ENCODE results near the gene HELT. TPM values are rescaled to one million over a fixed set of nuclear protein-coding genes. Genes with fewer than 3 reads are reported as not detected.

The HELT gene
- polyA plus RNA-seq, 1 experiment, result not detected

GRCh38 chr4:184977747-184978146, 40.5 kb upstream of the HELT start:
- CTCF ChIA-PET, result interaction anchor here (1.6 kb wide), 1 partner anchor 227 kb away, joined by 3 read pairs; no protein-coding TSS in a partner anchor

GRCh38 chr4:184978211-184978610, 40.1 kb upstream of the HELT start:
- POLR2A ChIA-PET, result no interaction called here
- no peak for DNase-seq (ENCODE audit: low read depth)

More at GRCh38 chr4:184977747-184978146, 40.5 kb upstream of the HELT start:
- DNase-seq (ENCODE audit: low read depth), result no peak
- POLR2A ChIA-PET, result no interaction called here
- TF ChIP-seq CTCF (IDR thresholded peaks at IDR 0.05; ENCODE audit: insufficient read depth, low read depth, low read length), result no peak
- H3K4me3 ChIP-seq (ENCODE audit: low read depth, low read length), result no peak overlapping the region
- no peaks in the 10 kb centered on the region for H3K27me3 ChIP-seq (ENCODE audit: control insufficient read depth, insufficient read depth, low read length)
- H3K36me3 ChIP-seq (ENCODE audit: control insufficient read depth, insufficient read depth, low read length), result no peaks in the 10 kb centered on the region

GRCh38 chr4:184979461-184980124, 38.7 kb upstream of the HELT start:
- H3K4me3 ChIP-seq (ENCODE audit: low read depth, low read length), result no peak overlapping the region
- CTCF ChIA-PET, result interaction anchor here (1.5 to 1.6 kb wide), 2 partner anchors 229 to 234 kb away, joined by 3 read pairs; no protein-coding TSS in a partner anchor
- no peaks in the 10 kb centered on the region for H3K27me3 ChIP-seq (ENCODE audit: control insufficient read depth, insufficient read depth, low read length)
- TF ChIP-seq CTCF (IDR thresholded peaks at IDR 0.05; ENCODE audit: insufficient read depth, low read depth, low read length), result no peak
- no peak for DNase-seq (ENCODE audit: low read depth)
- no peaks in the 10 kb centered on the region for H3K36me3 ChIP-seq (ENCODE audit: control insufficient read depth, insufficient read depth, low read length)
- POLR2A ChIA-PET, result no interaction called here

More at GRCh38 chr4:184978211-184978610, 40.1 kb upstream of the HELT start:
- no peaks in the 10 kb centered on the region for H3K27me3 ChIP-seq (ENCODE audit: control insufficient read depth, insufficient read depth, low read length)
- TF ChIP-seq CTCF (IDR thresholded peaks at IDR 0.05; ENCODE audit: insufficient read depth, low read depth, low read length), result no peak
- no peak overlapping the region for H3K4me3 ChIP-seq (ENCODE audit: low read depth, low read length)
- H3K36me3 ChIP-seq (ENCODE audit: control insufficient read depth, insufficient read depth, low read length), result no peaks in the 10 kb centered on the region
- CTCF ChIA-PET, result interaction anchor here (1.6 kb wide), 1 partner anchor 228 kb away, joined by 3 read pairs; no protein-coding TSS in a partner anchor

GRCh38 chr4:184980261-184980660, 38.0 kb upstream of the HELT start:
- no peak for DNase-seq (ENCODE audit: low read depth)
- Histone ChIP-seq H3K4me3 (ENCODE audit: low read depth, low read length) (no peak overlapping the region), H3K36me3 (ENCODE audit: control insufficient read depth, insufficient read depth, low read length) (no peaks in the 10 kb centered on the region), H3K27me3 (ENCODE audit: control insufficient read depth, insufficient read depth, low read length) (no peaks in the 10 kb centered on the region)
- CTCF ChIA-PET, result interaction anchor here (1.5 kb wide), 1 partner anchor 235 kb away, joined by 3 read pairs; no protein-coding TSS in a partner anchor
- TF ChIP-seq CTCF (IDR thresholded peaks at IDR 0.05; ENCODE audit: insufficient read depth, low read depth, low read length), result no peak
- POLR2A ChIA-PET, result no interaction called here

GRCh38 chr4:184983672-184984356, 34.5 kb upstream of the HELT start:
- ChIA-PET POLR2A (no interaction called here), CTCF (interaction anchor here (1.4 to 3.2 kb wide), 2 partner anchors 237 to 242 kb away, joined by 5 to 18 read pairs; no protein-coding TSS in a partner anchor)
- Histone ChIP-seq H3K4me3 (ENCODE audit: low read depth, low read length) (no peak overlapping the region), H3K27me3 (ENCODE audit: control insufficient read depth, insufficient read depth, low read length) (no peaks in the 10 kb centered on the region), H3K36me3 (ENCODE audit: control insufficient read depth, insufficient read depth, low read length) (no peaks in the 10 kb centered on the region)
- peak; percentile 45 for TF ChIP-seq CTCF (IDR thresholded peaks at IDR 0.05; ENCODE audit: insufficient read depth, low read depth, low read length)
- DNase-seq (ENCODE audit: low read depth), result no peak
